Measurements from ENCODE around the gene SLC44A2.

Gene SLC44A2

DNA sequence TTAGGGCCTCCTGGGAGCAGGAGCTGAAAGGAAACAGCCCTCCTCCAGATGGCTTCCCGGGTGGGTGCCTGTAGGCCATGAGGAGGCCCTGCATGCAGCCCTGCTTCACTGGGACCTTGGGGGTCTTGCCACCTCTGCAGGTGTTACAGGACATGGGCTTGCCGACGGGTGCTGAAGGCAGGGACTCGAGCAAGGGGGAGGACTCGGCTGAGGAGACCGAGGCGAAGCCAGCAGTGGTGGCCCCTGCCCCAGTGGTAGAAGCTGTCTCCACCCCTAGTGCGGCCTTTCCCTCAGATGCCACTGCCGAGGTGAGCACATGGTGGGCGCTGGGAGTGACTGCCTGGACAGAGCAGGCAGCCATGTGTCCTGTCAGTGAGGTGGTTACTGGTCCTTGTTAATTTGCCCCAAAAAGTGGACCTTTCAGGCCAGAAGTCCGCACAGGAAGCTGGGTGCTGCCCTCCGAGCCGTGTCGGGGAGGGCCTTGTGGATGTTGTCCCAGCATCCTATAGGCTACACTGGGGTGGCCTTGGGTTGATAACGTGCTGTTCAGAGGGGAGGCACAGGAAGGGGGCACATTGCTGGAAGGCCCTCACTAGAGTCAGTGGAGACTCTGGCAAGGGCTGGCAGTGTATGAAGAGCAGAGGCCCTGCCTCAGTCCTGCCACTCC lies 57.2 kb downstream of the SLC44A2 start:
- DNase-seq (ENCODE audit: low read depth) = no peak

DNA sequence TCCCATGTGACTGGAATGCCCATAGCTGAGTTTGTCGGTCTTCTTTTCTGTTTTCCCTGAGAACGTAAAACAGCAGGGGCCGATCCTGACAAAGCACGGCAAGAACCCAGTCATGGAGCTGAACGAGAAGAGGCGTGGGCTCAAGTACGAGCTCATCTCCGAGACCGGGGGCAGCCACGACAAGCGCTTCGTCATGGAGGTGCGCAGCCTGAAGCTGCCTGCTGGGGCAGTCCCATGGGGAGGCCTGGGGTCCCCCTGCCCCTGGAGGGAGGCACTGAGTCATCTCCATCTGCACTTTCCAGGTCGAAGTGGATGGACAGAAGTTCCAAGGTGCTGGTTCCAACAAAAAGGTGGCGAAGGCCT lies 57.7 kb downstream of the SLC44A2 start:
- DNase-seq (ENCODE audit: low read depth) = no peak

DNA sequence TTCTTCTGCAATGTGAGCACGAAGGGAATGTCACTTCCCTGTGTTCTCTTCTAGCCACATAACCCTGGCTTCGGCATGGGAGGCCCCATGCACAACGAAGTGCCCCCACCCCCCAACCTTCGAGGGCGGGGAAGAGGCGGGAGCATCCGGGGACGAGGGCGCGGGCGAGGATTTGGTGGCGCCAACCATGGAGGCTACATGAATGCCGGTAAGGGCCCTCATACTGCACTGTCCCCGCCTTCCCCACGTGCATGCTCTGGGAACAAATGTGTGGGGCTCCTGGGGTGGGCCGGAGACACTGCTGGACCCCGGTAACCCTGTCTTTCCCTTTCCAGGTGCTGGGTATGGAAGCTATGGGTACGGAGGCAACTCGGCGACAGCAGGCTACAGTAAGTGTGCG lies 58.2 kb downstream of the SLC44A2 start:
- DNase-seq (ENCODE audit: low read depth) = no peak

DNA sequence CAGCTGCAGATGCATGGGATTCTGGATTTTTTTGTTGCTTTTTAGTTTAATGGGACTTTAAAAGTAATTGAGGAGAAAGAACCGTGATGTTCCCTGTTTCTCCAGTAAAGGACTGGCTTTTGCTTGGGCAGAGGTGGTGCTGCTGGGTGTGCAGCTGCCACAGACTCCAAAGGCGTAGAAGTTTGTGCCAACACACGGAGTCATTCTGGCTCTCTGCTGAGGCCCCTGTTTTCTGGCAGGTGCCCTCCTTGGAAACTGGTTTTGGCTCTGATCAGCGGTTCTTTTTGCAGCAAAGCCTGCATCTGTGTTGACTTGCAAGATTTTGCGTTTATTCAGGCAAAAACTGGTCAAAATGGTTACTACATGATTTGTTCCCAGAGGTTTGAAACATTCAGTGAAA lies 59.9 kb downstream of the SLC44A2 start:
- DNase-seq (ENCODE audit: low read depth) = no peak

DNA sequence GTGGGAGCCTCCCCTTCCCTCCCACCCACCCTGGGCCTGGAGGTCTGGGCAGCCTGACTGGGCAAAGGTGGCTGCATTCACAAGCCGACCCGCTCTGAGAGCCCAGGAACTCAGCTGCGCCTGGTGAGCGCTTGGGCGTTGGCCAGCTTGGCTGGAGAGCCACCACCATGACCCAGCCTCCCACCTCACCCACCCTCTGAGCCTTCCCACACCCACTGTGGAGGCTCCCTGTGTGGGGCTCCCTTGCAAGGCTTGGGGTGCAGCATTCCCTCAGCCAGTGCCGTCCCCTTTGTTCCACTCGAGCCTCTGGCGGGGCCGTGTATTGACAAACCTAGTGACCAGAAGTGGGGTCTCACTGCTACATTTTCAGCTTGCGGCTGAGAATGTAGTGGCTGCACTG lies 60.8 kb downstream of the SLC44A2 start:
- no peak for DNase-seq (ENCODE audit: low read depth)

DNA sequence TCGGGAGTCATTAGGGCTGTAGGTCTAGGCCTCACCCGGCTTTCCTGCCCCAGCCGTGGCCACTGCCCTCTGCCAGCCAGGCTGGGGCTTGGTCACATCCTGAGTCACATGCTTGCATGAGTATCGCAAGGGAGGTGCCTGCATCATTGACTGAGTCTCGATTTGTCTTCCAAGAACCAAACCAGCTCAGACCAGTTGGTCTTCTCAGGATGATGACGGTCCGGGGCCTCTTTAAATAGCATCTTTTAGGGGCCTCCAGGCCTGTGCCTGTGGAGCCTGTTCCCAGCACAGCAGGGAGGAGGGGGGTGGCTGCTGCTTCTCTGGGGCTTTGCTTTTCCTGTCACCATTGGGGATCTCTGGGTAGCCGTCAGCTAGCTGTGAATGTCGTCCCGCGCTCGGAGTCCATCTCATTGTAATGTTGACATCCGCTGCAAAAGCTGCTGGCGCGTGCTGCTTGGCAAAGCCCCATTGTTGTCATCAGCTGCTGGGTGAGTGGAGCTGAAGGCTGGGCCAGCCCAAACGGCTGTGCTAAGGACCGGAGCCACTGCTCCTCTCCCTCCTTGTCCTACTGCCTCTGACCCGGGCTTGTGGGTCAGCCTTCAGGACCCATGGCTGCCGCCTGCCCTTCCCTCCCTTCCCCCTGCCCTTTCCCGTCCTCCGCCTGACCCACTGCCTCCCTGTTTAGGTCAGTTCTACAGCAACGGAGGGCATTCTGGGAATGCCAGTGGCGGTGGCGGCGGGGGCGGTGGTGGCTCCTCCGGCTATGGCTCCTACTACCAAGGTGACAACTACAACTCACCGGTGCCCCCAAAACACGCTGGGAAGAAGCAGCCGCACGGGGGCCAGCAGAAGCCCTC lies 61.5 kb downstream of the SLC44A2 start:
- DNase-seq (ENCODE audit: low read depth) = no peak

DNA sequence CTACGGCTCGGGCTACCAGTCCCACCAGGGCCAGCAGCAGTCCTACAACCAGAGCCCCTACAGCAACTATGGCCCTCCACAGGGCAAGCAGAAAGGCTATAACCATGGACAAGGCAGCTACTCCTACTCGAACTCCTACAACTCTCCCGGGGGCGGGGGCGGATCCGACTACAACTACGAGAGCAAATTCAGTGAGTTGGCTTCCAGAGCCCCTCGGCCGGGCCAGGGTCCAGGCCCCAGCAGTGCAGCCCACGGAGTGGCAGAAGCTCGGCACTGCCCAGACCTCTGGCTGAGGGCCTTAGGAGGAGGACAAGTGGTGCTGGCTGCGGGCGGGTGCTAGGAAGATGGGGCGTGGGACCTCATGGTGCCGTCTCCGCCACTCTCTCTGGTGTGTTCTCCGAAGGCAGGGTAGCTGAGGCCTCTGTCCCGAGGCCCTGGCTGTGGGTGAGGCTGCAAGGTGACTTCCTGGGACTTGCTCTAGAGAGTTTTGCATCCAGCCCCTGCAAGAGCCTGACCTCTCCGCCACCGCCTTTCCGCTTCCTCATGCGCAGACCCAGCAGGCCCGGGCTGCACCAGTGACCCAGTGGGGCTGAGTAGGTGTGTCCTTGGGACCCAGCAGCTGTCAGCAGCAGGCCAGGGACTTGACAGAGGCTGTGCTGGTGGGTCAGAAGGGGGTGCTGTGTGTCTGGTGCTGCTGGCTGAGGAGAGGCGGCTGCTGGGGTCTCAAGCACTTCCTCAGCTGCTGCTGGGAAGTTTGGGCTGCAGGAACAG lies 62.4 kb downstream of the SLC44A2 start:
- DNase-seq (ENCODE audit: low read depth) = no peak

DNA sequence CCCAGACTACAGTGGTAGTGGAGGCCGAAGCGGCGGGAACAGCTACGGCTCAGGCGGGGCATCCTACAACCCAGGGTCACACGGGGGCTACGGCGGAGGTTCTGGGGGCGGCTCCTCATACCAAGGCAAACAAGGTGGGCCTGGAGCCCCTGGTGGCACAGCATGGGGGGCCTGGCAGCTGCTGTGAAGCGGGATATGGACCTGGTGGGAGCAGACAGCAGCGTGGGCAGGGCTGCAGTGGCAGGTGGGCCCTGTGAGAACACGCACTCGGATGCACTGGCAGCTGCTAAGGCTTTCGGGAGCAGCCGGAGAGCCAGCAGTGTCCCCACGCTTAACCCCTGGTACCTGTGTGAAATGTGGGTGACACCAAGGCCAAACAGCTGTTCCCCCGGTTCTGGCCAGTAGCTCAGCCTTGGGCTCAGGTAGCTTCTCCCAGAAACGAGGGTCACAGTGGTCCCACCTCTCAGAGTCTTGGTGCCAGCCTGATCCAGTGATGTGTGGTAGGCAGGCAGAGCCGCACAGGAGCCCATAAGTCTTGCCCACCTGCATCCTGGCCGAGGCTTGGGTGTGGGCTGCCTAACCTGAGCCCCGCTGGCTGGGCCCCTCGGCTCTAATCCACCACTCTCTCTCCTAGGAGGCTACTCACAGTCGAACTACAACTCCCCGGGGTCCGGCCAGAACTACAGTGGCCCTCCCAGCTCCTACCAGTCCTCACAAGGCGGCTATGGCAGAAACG lies 63.4 kb downstream of the SLC44A2 start:
- no peak for DNase-seq (ENCODE audit: low read depth)

DNA sequence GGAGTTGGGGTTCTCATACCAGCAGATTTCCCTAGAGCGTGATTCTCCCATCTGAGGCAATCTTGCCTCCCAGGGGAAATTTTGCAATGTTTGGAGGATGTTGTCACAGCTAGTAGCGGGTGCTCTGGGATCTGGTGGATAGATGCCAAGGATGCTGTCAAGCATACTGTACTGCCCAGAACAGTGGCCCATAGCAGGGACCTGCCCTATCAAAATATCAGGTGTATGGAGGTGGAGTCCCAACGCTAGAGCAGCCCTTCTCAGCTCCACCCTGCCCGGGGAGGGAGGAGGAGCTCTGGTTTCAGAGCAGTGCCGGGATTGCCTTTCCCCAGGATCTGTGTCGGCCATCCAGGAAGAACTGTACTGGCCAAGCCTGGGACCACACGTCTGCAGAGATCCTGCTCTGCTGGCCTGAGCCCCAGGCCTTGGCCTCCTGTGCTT lies 65.0 kb downstream of the SLC44A2 start:
- DNase-seq (ENCODE audit: low read depth) = no peak

DNA sequence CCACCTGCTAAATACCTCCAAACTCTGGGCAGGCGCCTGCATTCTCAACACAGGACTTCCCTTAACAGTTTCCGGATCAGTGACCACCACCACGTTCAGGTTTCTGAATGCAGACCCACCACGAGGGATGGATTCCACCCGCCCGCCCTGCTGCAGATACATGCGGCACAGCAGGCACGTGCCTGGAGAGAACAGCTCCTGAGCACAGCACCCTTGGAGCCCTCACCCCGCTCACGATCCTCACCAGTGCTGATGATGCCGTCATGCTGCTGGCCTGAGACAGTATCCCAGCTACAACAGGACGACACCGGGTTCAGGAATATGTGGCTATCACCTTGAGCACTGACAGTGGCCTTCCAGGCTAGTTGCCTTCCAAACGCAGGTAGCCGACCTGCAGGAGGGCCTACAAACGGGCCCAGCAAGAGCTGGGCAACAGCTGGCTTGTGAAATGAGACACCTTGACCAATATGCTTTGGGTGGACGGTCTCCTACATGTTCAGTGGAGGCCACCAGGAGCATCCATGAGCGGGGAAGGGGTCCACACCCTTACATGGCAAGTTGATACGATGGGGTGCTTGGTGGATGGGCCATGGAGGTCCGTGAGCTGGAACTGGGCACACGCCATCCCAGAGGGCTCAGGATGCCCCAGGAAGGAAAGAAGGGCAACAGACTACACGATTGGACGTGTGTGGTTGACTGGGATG lies 66.0 kb downstream of the SLC44A2 start:
- DNase-seq (ENCODE audit: low read depth) = no peak

DNA sequence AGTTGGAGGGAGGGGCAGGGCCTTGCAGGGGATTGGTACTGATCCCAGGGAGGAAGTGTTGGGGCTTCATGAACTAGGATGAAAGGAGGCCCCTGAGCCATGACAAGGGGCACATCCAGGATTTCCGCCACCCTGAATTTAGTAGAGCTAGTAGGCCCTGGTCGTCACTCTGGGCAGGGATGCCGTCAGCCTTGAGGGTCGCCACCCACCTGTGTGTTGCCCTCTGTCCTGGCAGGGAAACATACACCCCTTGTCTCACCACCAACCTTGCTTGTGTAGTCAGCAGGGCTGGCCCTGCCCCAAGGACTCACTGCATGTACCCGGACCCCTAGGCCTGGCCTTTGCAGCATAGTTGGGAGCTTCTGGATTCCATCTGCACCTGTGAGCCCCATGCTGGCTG lies 66.5 kb downstream of the SLC44A2 start:
- no peak for DNase-seq (ENCODE audit: low read depth)

DNA sequence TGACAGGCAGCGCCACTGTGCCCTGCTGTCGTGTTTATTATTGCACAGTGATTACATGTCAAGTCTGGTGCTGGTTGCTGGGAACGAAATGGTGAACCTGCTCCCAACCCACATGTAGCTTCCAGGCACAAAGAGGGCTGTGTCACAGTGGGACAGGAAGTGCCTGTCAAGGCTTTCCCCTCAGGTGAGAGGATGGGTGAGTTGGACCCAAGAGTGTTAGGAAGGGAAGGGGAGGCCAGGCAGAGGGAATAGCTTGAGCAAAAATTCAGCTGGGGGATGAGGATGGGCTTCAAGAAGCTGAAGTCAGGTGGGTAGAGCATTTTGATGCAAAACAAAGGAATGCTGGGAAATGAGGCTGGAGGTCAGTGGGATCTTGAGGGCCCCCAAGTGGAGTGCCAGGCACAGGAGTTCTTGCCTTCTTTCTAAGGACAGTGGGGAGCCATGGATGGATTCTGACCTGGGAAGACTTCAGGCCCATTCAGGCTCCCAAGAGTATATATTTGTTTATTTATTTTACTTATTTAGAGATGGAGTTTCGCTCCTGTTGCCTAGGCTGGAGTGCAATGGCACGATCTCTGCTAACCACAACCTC lies 67.4 kb downstream of the SLC44A2 start:
- no peak for DNase-seq (ENCODE audit: low read depth)
